ENCODE measurements around the gene RPP30.

- TF ChIP-seq POLR2A (IDR thresholded peaks at IDR 0.05; ENCODE audit: low read length): no peak
- no peak for TF ChIP-seq GATA1 (IDR thresholded peaks at IDR 0.05; ENCODE audit: low read depth, low read length)
These were observed 16.6 kb downstream of the RPP30 start for GRCh38 chr10:90888387-90888786.
